M059J (cell line): Measurements from ENCODE around the gene PDE9A. TPM values are rescaled to one million over a fixed set of nuclear protein-coding genes. Genes with fewer than 3 reads are reported as not detected.
"Not testable (repeated sequence)": the region's sequence is repeated elsewhere in the genome, so short reads cannot be mapped to it uniquely, and the experiment has no call there.

ENCODE experiments used
- DNase-seq: peaks from one replicate; pipeline ENCODE4 v3.0.0-alpha.2; 2012; ENCODE audit warnings: low read depth
- total RNA-seq: library from RNA; depleted of rRNA; stranded (reverse); fragments of >200 nt; shearing (Covaris generic); gene quantifications from 2 replicates; pipeline ENCODE4 v1.2.3, GENCODE V29; 2014; rRNA removed

The PDE9A gene
- 0.07 TPM in 1 of 2 replicates, not detected in the other for total RNA-seq

- no peak for DNase-seq
These were observed at the start of gene PDE9A for GRCh38 chr21:42653231-42654061. TSS of gene PDE9A (plus strand) at chr21:42653621. CDS start at chr21:42653815, 194 bp downstream.

GRCh38 chr21:42607102-42607501, 46.3 kb upstream of the PDE9A start:
- DNase-seq: no peak

GRCh38 chr21:42607525-42608102, 45.8 kb upstream of the PDE9A start:
- no peak for DNase-seq

GRCh38 chr21:42608446-42608845, 45.0 kb upstream of the PDE9A start:
- no peak for DNase-seq

GRCh38 chr21:42609811-42610210, 43.6 kb upstream of the PDE9A start:
- no peak for DNase-seq

- DNase-seq: no peak
These were observed 41.6 kb upstream of the PDE9A start for GRCh38 chr21:42611852-42612251.

GRCh38 chr21:42612390-42612789, 41.0 kb upstream of the PDE9A start:
- no peak for DNase-seq

- no peak for DNase-seq
These were observed 39.7 kb upstream of the PDE9A start for GRCh38 chr21:42613756-42614155.

GRCh38 chr21:42614396-42614795, 39.0 kb upstream of the PDE9A start:
- no peak for DNase-seq

- DNase-seq: peak; percentile 41
These were observed 38.5 kb upstream of the PDE9A start for GRCh38 chr21:42614811-42615351.

GRCh38 chr21:42615377-42615776, 38.0 kb upstream of the PDE9A start:
- not testable (repeated sequence) for DNase-seq

- DNase-seq: no peak
These were observed 37.5 kb upstream of the PDE9A start for GRCh38 chr21:42615924-42616323.

GRCh38 chr21:42616446-42616845, 37.0 kb upstream of the PDE9A start:
- DNase-seq: no peak

GRCh38 chr21:42616941-42617340, 36.5 kb upstream of the PDE9A start:
- no peak for DNase-seq

- DNase-seq: no peak
These were observed 35.9 kb upstream of the PDE9A start for GRCh38 chr21:42617486-42617885.

GRCh38 chr21:42618707-42619102, 34.7 kb upstream of the PDE9A start:
- DNase-seq: no peak

- no peak for DNase-seq
These were observed 34.3 kb upstream of the PDE9A start for GRCh38 chr21:42619166-42619565.

- no peak for DNase-seq
These were observed 33.6 kb upstream of the PDE9A start for GRCh38 chr21:42619841-42620240.

GRCh38 chr21:42621166-42621818, 32.1 kb upstream of the PDE9A start:
- DNase-seq: peak; percentile 20

GRCh38 chr21:42621819-42622177, 31.6 kb upstream of the PDE9A start:
- DNase-seq: no peak

- DNase-seq: no peak
These were observed 31.1 kb upstream of the PDE9A start for GRCh38 chr21:42622284-42622683.

- no peak for DNase-seq
These were observed 29.7 kb upstream of the PDE9A start for GRCh38 chr21:42623694-42624093.
